NCI-H526 treated with DMSO at 0.1 percent for 48 hours (cell line): ENCODE measurements around the gene TEX13C.
"Not testable (repeated sequence)": the region's sequence is repeated elsewhere in the genome, so short reads cannot be mapped to it uniquely, and the experiment has no call there.

Experiments used
- DNase-seq: peaks from one replicate; lab custom pipeline; 2025; lab: John Stamatoyannopoulos, UW

The TEX13C gene

GRCh38 chrX:125319646-125320521, at the start of gene TEX13C:
Gene TEX13C, plus strand, starts transcription at chrX:125319871. Its CDS starts 249 bp downstream, at chrX:125320120.
- no peak for DNase-seq

- DNase-seq, result no peak
These were observed 32.4 kb upstream of the TEX13C start for GRCh38 chrX:125287282-125287681.

GRCh38 chrX:125288343-125288742, 31.3 kb upstream of the TEX13C start:
- no peak for DNase-seq

- DNase-seq, result no peak
These were observed 30.5 kb upstream of the TEX13C start for GRCh38 chrX:125289209-125289608.

GRCh38 chrX:125289920-125290319, 29.8 kb upstream of the TEX13C start:
- no peak for DNase-seq

GRCh38 chrX:125291124-125291523, 28.5 kb upstream of the TEX13C start:
- no peak for DNase-seq

GRCh38 chrX:125293850-125294780, 25.6 kb upstream of the TEX13C start:
- no peak for DNase-seq

- DNase-seq, result no peak
These were observed 24.3 kb upstream of the TEX13C start for GRCh38 chrX:125295337-125295736.

GRCh38 chrX:125298871-125299270, 20.8 kb upstream of the TEX13C start:
- no peak for DNase-seq

GRCh38 chrX:125306335-125306866, 13.3 kb upstream of the TEX13C start:
- no peak for DNase-seq

- no peak for DNase-seq
These were observed 11.0 kb upstream of the TEX13C start for GRCh38 chrX:125308653-125309052.

GRCh38 chrX:125319166-125319565, 505 bp upstream of the TEX13C start:
- DNase-seq, result not testable (repeated sequence)

- no peak for DNase-seq
These were observed 2.8 kb downstream of the TEX13C start for GRCh38 chrX:125322431-125322830.

GRCh38 chrX:125326599-125326998, 6.9 kb downstream of the TEX13C start:
- DNase-seq, result no peak

- DNase-seq, result no peak
These were observed 8.2 kb downstream of the TEX13C start for GRCh38 chrX:125327891-125328290.

GRCh38 chrX:125333583-125333982, 13.9 kb downstream of the TEX13C start:
- DNase-seq, result no peak

GRCh38 chrX:125340490-125340889, 20.8 kb downstream of the TEX13C start:
- DNase-seq, result no peak

GRCh38 chrX:125374169-125374568, 54.5 kb downstream of the TEX13C start:
- no peak for DNase-seq
